Measurements from ENCODE around the gene NOTCH4. TPM values are rescaled to one million over a fixed set of nuclear protein-coding genes. Genes with fewer than 3 reads are reported as not detected.
"Not testable (repeated sequence)": the region's sequence is repeated elsewhere in the genome, so short reads cannot be mapped to it uniquely, and the experiment has no call there.

NOTCH4 gene
- polyA plus RNA-seq, 6 donors from 2014 or later, result 5.1 to 10.0 (median 8.4) TPM

DNA sequence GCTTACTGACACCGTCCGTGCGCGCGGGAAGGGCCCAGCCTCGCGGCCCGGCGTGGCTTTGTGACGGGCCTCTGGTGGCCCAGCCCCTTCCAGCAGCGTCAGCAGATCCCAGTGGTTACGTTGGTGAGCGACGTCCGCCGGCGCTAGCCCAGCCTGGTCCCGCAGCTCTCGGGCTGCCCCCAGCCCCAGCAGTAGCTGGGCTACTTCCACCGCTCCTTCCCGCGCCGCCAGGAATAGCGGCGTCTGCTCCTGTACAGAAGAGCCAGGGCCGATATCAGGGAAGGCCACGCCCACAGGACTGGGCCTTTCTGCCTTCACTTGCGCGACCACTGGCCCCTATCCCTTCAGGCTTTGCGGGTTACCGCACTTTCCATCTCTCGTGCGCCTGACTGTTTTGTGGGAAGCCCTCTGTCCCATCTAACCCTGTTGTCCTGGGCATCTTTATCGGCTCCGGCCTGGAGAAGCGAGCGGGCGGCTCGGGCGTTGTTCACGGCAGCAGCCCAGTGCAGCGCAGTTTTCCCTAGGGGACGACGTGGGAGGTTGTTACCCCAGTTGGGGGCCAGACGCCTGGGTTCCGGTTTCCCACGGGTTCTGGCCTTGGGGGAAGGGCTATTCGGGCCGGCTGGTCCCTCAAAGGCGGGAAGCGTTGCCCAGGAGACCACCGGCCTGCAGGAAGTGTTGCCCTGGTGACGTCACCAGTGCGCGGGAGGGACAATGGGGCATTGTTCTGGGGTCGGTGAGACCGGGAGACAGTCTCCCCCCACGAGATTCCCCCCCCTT, 27.8 kb downstream of the NOTCH4 start:
- DNase-seq (peak; percentile 90), ATAC-seq (ENCODE audit: low read depth in 2 of 2) (peak; percentile 80 to 81)
- Mint-ChIP-seq H3K27me3 (no peaks in the 10 kb centered on the region), H3K4me1 (peaks cover 49 to 56% (median 53%) of the 10 kb centered on the region in 3 donors), H3K27ac (peak overlapping the region; percentile 99 to 100 (median 100)), H3K9me3 (no peaks in the 10 kb centered on the region), H3K36me3 (peaks cover 0 to 16% of the 10 kb centered on the region in 2 donors), H3K4me3 (peak overlapping the region; percentile 92 to 100 (median 98))

DNA sequence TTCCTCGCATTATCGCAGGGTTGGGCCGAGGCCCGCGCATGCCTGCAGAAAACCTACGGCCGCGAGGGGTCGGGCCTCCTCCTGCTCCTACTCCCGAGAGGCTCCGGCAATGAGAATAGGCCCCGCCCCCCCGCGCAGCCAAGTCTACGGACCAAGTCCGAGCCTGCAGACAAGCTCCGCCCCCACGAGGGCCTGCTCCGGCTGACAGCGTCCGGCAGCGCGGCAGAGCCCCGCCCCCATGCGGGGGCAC, 28.3 kb downstream of the NOTCH4 start:
- no peaks in the 10 kb centered on the region for H3K27me3 Mint-ChIP-seq
- H3K9me3 Mint-ChIP-seq, result no peaks in the 10 kb centered on the region
- ATAC-seq (ENCODE audit: low read depth in 2 of 2) (no peak), DNase-seq (peak; percentile 99)
- H3K36me3 Mint-ChIP-seq, result peaks cover 0 to 17% of the 10 kb centered on the region in 2 donors
- H3K4me3 Mint-ChIP-seq, result peak overlapping the region; percentile 92 to 100 (median 98)
- peaks cover 52 to 59% (median 54%) of the 10 kb centered on the region in 3 donors for H3K4me1 Mint-ChIP-seq
- H3K27ac Mint-ChIP-seq, result peak overlapping the region; percentile 99 to 100 (median 100)

DNA sequence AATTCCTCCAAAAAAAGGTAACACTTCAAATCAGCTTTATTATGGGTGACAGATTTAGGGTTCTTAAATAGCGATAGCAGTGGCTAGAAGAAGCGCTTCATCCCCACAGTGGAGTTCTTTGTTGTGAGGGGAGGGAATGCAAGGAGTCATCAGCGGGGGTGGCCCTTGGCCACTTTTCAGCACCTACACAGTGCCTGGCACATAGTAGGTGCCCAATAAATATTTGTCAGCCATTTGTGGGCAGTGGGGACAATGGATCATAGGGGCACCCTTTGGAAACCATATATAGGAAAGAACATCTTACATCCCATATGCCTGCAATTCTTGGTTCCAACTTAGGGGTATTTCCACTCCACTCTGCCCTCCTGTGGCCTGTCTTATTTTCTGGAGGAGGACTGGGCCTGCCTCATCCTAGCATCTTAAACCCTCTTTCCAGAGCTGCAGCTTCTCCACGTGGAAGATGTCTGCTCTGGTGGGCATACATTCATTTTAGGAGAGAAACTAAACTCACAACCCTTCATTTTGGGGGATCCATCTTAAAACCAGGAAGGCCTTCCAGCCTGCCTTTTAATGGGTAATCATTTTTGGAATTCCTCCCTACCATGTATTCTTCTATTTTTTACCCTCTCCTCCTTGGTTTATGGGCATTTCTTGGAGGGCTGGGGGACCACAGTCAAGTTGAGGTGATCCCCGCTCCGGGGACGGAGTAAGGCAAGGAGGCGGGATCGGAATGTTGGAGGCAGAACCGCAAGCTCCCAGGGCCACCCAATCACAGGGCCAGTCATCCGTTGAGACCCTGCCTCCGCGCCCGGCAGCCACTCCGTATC, 28.8 kb downstream of the NOTCH4 start:
- Mint-ChIP-seq H3K27ac (peak overlapping the region; percentile 99 to 100 (median 100)), H3K4me1 (peaks cover 58 to 64% (median 58%) of the 10 kb centered on the region in 3 donors), H3K36me3 (peaks cover 0 to 17% of the 10 kb centered on the region in 2 donors), H3K9me3 (no peaks in the 10 kb centered on the region), H3K4me3 (peak overlapping the region; percentile 92 to 100 (median 98)), H3K27me3 (no peaks in the 10 kb centered on the region)
- ATAC-seq (ENCODE audit: low read depth in 2 of 2), result no peak
- no peak for DNase-seq

DNA sequence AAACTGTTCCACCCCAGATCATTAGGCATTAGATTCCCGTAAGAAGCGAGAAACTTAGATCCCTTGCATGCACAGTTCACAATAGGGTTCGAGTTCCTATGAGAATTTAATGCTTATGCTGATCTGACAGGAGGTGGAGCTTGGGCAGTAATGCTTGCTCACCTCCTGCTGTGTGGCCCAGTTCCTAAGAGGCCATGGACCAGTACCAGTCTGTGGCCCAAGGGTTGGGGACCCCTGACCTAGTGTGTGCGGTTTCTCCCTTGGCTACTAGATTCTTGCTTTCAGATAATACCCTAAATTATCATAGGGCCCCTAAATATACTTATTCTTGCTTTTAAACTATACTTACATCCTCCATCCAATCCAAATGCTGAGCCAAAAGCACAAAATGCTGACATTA, 29.5 kb downstream of the NOTCH4 start:
- no peaks in the 10 kb centered on the region for H3K27me3 Mint-ChIP-seq

DNA sequence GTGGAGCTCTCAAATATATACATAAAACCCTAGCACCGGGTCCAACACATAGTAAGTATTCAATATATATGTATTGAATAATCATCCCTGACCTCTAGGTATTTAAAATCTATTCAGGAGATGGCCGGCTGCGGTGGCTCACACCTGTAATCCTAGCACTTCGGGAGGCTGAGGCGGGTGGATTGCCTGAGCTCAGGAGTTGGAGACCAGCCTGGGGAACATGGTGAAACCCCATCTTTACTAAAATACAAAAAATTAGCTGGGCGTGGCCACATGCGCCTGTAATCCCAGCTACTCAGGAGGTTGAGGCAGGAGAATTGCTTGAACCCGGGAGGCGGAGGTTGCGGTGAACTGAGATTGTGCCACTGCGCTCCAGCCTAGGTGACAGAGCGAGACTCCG, 30.8 kb downstream of the NOTCH4 start:
- ATAC-seq (ENCODE audit: low read depth in 2 of 2), result not testable (repeated sequence)

More for the DNA sequence above, 29.5 kb downstream of the NOTCH4 start:
- Mint-ChIP-seq H3K4me3 (peak overlapping the region in 7 of 8 donors; percentile 92 to 99 (median 97)), H3K4me1 (peaks cover 58 to 65% (median 59%) of the 10 kb centered on the region in 3 donors), H3K9me3 (no peaks in the 10 kb centered on the region), H3K27ac (peak overlapping the region in 5 of 6 donors; percentile 99 to 100 (median 100)), H3K36me3 (peaks cover 0 to 17% of the 10 kb centered on the region in 2 donors)
- DNase-seq, result no peak
- ATAC-seq (ENCODE audit: low read depth in 2 of 2), result no peak

DNA sequence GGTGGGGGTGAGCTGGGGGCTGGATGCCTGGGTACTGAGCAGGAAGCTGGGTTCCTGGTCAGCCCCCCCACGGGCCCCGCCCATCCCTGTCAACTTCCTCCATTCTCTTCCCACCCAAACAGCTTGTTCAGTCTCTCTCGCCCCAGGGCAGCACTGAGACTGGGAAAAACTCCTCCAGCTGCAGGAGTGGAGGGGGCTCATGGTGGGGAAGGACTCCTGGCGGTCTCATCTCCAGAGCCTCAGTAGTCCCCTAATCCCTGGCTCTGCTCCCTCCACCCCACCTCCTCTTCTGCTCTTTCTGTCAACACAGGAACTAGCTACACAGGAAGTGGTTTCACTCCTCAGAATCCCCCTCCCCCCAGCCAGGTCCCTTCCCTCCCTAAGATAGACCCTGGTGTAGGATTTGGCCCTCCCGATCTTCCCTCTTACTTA, 31.2 kb downstream of the NOTCH4 start, which contains the start of gene GPSM3:
TSS of gene GPSM3 (minus strand) at position 36 of the 432 bp plus-strand sequence. CDS start 130 bp downstream, outside the sequence.
- ATAC-seq (ENCODE audit: low read depth in 2 of 2) (no peak), DNase-seq (peak; percentile 71)
- H3K27ac Mint-ChIP-seq, result peak within 1 kb of the TSS; percentile 95 to 100 (median 99)
- H3K27me3 Mint-ChIP-seq, result no peaks in the 10 kb centered on the region
- H3K4me3 Mint-ChIP-seq, result peak within 1 kb of the TSS; percentile 94 to 99 (median 98)
- H3K9me3 Mint-ChIP-seq, result no peaks in the 10 kb centered on the region
- peaks cover 72 to 79% (median 76%) of the 10 kb centered on the region in 3 donors for H3K4me1 Mint-ChIP-seq
- peaks cover under 1 to 20% of the 10 kb centered on the region in 2 donors for H3K36me3 Mint-ChIP-seq

More for the DNA sequence above, 30.8 kb downstream of the NOTCH4 start:
- H3K4me3 Mint-ChIP-seq, result peak overlapping the region; percentile 94 to 99 (median 98)
- H3K27ac Mint-ChIP-seq, result peak overlapping the region; percentile 95 to 100 (median 99)
- not testable (repeated sequence) for H3K27me3 Mint-ChIP-seq, H3K9me3 Mint-ChIP-seq, DNase-seq
- H3K4me1 Mint-ChIP-seq, result peaks cover 70 to 76% (median 71%) of the 10 kb centered on the region in 3 donors
- H3K36me3 Mint-ChIP-seq, result peaks cover 0 to 17% of the 10 kb centered on the region in 2 donors

DNA sequence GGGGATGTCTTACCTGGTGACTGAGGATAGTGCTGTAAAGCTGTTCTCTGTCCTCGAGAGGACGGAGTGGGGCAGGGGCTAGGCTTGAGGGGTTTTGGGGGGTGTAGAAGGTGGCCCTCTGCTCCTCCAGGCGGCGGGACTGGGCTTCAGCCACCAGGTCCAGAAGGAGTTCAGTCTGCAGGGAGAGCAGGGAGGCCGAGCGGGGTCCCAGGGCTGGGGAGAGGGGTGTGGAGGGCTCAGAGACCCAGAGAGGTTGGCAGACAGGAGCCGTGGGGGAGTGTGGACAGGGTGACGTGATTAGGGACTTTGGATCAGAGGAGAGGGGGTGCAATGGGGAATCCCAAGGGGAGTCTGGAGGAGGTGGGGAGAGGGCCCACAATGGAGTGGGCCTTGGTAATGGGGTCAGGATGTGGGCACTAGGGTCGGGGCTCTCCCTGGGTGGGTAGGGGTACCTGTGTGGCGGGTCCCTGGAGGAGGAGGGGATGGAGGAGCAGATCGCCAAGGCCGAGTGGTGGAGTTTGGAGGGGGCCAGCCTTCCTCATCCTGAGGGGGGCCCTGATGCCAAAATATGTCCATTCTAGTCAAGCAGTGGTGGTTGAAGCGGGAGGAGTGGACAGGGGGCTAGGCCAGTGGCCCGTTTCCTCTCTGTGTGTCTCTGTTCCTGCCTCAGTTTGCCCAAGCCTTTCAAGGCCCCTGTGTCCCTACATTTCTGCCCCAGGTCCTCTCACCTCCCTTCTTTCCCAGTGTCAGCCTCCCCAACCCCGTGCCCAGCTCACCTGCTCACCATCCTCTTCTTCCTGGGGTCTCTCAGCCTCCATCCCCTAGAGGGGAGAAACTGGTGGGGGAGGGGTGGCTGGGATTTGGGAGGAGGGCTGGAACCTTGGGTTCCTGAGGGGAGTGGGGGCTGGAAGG, 31.9 kb downstream of the NOTCH4 start:
- ATAC-seq (ENCODE audit: low read depth in 2 of 2) (no peak), DNase-seq (no peak)
- H3K36me3 Mint-ChIP-seq, result peaks cover 6 to 27% of the 10 kb centered on the region in 2 donors
- no peaks in the 10 kb centered on the region for H3K27me3 Mint-ChIP-seq
- peak overlapping the region; percentile 95 to 100 (median 99) for H3K27ac Mint-ChIP-seq
- no peaks in the 10 kb centered on the region for H3K9me3 Mint-ChIP-seq
- peaks cover 76 to 83% (median 81%) of the 10 kb centered on the region in 3 donors for H3K4me1 Mint-ChIP-seq
- H3K4me3 Mint-ChIP-seq, result peak overlapping the region; percentile 94 to 99 (median 98)

DNA sequence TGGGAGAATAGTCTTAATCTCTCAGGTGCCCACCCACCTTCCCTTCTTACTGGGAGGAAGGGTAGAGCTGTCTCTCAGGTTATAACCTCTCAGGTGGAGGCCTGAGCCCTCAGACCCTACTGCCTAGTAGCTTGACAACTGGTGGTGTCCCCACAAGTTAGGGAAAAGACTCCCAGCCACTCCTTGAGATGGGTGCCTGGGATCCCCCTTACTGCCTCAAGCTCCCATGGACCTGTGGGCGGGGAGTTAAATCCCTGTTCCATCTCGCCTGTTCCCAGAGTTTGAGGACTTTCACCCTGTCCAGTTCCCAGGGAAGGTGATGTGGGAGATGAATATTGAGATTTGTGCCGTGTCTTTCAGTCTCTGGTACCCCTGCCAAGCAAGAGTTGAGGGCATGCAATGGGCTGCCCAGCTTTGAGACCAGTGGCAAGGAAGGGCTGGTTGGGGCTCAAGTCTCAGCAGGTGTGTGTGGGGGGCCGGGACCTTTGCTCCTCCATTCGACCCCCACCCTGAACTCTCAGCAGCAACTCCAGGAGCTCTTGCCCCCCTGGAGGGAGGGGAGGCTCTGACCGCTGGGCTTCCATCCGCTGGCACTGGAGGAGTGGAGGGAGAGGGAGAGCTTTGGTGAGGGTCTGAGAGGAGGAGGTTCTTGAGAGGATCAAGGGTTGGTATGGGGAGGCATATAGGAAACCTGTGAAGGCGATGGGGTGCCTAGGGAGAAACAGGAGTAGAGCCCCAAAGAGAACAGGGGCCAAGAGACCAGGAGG, 32.8 kb downstream of the NOTCH4 start:
- Mint-ChIP-seq H3K36me3 (peaks cover 13 to 35% of the 10 kb centered on the region in 2 donors), H3K4me3 (peak overlapping the region; percentile 94 to 99 (median 98)), H3K4me1 (peaks cover 74 to 83% (median 81%) of the 10 kb centered on the region in 3 donors), H3K27me3 (no peaks in the 10 kb centered on the region), H3K27ac (peak overlapping the region; percentile 95 to 100 (median 99)), H3K9me3 (no peaks in the 10 kb centered on the region)
- ATAC-seq (ENCODE audit: low read depth in 2 of 2) (no peak), DNase-seq (no peak)

DNA sequence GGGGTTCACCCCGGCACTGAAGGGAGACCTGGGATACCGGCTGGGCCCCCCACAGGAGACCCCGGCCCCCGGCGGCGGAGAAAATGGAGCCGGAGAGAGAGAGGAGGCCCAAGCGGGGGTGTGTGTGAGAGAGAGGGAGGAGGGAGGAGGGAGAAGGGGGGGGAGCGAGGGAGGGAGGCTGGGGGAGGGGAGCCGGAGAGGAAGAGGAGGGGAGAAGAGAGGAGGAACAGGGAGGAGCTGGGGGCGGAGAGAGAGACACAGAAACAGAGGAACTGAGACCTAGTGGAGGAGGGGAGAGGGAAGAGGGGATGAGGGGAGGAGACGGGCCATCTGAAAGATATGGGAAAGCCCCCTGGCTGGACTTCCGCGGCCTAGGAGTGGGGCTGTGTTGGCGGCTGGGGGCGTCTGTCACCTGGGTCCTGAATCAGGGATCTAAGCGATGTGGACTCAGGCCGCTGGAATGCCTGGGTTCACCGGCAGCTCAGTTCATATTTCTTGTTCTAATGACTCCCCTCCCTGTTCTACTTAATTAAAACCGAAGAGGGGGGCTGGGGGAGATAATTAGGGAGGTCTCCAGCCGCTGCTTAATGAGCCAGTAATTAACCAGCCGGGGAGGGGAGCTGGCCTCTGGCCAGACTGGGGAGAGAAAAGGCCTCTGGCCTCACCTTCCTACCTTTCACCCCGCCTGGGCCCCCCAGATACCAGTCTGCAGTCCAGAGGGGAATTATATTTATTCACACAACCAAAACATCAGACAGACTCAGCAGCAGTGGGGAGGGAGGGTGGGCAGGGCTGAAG, 33.6 kb downstream of the NOTCH4 start, which contains the start of gene PBX2:
TSS of gene PBX2 (minus strand) at position 149 of the 798 bp plus-strand sequence. CDS start 287 bp downstream, outside the sequence.
- H3K4me1 Mint-ChIP-seq, result peaks cover 76 to 83% (median 82%) of the 10 kb centered on the region in 3 donors
- H3K9me3 Mint-ChIP-seq, result no peaks in the 10 kb centered on the region
- no peaks in the 10 kb centered on the region for H3K27me3 Mint-ChIP-seq
- H3K27ac Mint-ChIP-seq, result peak within 1 kb of the TSS; percentile 98 to 100 (median 99)
- ATAC-seq (ENCODE audit: low read depth in 2 of 2), result peak; percentile 83
- peaks cover 16 to 41% of the 10 kb centered on the region in 2 donors for H3K36me3 Mint-ChIP-seq
- H3K4me3 Mint-ChIP-seq, result peak within 1 kb of the TSS; percentile 94 to 99 (median 98)
- DNase-seq, result peak; percentile 88

DNA sequence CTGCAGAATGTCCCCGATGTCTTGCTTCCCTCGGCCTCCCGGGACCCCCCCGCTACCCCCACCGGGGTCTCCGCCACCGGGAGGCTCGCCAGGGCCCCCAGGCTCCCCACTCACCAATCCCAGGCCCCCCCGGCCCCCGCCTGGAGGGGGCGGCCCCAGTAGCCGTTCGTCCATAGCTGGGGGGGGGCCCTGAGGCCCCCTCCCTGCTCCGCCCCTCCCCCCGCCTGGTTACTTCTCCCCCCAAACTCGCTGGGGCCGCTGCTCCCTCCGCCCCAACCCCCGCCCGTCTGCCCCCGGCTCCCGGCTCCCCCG, 34.2 kb downstream of the NOTCH4 start:
- Mint-ChIP-seq H3K4me1 (peaks cover 71 to 77% (median 76%) of the 10 kb centered on the region in 3 donors), H3K9me3 (no peaks in the 10 kb centered on the region), H3K27ac (peak overlapping the region in 4 of 6 donors; percentile 81 to 100 (median 94)), H3K4me3 (peak overlapping the region; percentile 94 to 99 (median 97)), H3K27me3 (no peaks in the 10 kb centered on the region), H3K36me3 (peaks cover 16 to 41% of the 10 kb centered on the region in 2 donors)
- no peak for ATAC-seq (ENCODE audit: low read depth in 2 of 2)
- DNase-seq, result no peak

DNA sequence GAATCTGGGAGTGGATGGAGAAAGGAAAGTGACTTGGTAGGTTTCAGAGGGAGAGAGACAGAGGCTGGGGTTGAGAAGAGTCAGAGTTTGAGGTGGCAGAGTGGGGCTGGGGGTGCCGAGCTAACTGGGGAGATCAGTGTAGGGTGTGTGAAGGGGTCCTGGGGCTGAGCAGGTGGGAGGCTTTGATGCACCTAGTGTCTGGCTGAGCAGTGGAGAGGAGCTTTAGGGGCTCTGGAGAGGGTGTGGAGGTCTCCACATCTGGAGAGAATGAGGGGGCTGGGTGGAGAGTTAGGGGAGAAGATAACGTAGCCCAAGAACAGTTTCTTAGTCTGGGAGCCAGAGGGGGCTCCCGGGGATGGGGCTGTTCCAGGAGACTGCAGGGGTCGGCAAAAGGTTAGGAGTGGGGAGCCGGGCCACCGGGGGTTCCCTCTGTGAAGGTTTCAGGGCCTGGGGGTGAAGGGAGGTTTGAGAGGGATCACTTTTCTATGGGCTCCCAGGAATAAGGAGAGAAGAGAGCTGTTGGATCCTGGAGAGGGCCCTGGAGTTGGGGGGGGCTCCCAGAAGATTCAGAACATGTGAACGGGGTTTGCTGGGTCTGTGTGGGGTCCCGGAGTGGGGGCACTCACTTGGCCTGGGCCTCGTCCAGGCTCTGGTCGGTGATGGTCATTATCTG, 34.7 kb downstream of the NOTCH4 start:
- Mint-ChIP-seq H3K27me3 (no peaks in the 10 kb centered on the region), H3K4me3 (peak overlapping the region; percentile 90 to 99 (median 94)), H3K4me1 (peaks cover 68 to 74% (median 72%) of the 10 kb centered on the region in 3 donors), H3K27ac (peak overlapping the region; percentile 81 to 100 (median 95)), H3K36me3 (peaks cover 16 to 41% of the 10 kb centered on the region in 2 donors), H3K9me3 (no peaks in the 10 kb centered on the region)
- ATAC-seq (ENCODE audit: low read depth in 2 of 2) (no peak), DNase-seq (no peak)
